Epithelial cell of prostate (primary cell): ENCODE data around the gene MXRA5.
"Not testable (repeated sequence)": the region's sequence is repeated elsewhere in the genome, so short reads cannot be mapped to it uniquely, and the experiment has no call there.

Experiments
- DNase-seq: peaks from one replicate; pipeline ENCODE4 v3.0.0-alpha.2; 2011; ENCODE audit warnings: low read depth, low spot score
- H3K27ac ChIP-seq: fragments of 450-650 bp; 2 replicates; pipeline ENCODE4 v1.5.1; 2017; ENCODE audit warnings: mild to moderate bottlenecking

MXRA5 gene

GRCh38 chrX:3346501-3347259 lies at the start of gene MXRA5:
Gene MXRA5 (minus strand): TSS chrX:3346652. CDS start chrX:3343833, 2,819 bp downstream.
- no peak for DNase-seq
- no peak within 1 kb of the TSS for H3K27ac ChIP-seq

GRCh38 chrX:3393581-3394111 lies 47.2 kb upstream of the MXRA5 start:
- no peak overlapping the region for H3K27ac ChIP-seq
- DNase-seq: no peak

- no peak for DNase-seq
- no peak overlapping the region for H3K27ac ChIP-seq
Observed at GRCh38 chrX:3393178-3393577, 46.7 kb upstream of the MXRA5 start.

GRCh38 chrX:3388457-3388856 lies 42.0 kb upstream of the MXRA5 start:
- no peak for DNase-seq
- H3K27ac ChIP-seq: no peak overlapping the region

GRCh38 chrX:3384327-3384726 lies 37.9 kb upstream of the MXRA5 start:
- no peak overlapping the region for H3K27ac ChIP-seq
- no peak for DNase-seq

GRCh38 chrX:3380603-3381002 lies 34.2 kb upstream of the MXRA5 start:
- H3K27ac ChIP-seq: no peak overlapping the region
- DNase-seq: no peak

GRCh38 chrX:3379111-3379510 lies 32.7 kb upstream of the MXRA5 start:
- H3K27ac ChIP-seq: no peak overlapping the region
- no peak for DNase-seq

- H3K27ac ChIP-seq: no peak overlapping the region
- no peak for DNase-seq
Observed at GRCh38 chrX:3378156-3378555, 31.7 kb upstream of the MXRA5 start.

- no peak for DNase-seq
- no peak overlapping the region for H3K27ac ChIP-seq
Observed at GRCh38 chrX:3377560-3377959, 31.1 kb upstream of the MXRA5 start.

GRCh38 chrX:3375878-3376508 lies 29.5 kb upstream of the MXRA5 start:
- DNase-seq: not testable (repeated sequence)
- peak overlapping the region; percentile 10 for H3K27ac ChIP-seq

- DNase-seq: no peak
- H3K27ac ChIP-seq: no peak overlapping the region
Observed at GRCh38 chrX:3374108-3374800, 27.8 kb upstream of the MXRA5 start.

- H3K27ac ChIP-seq: peak overlapping the region; percentile 50
- DNase-seq: no peak
Observed at GRCh38 chrX:3371163-3371562, 24.7 kb upstream of the MXRA5 start.

GRCh38 chrX:3370656-3371055 lies 24.2 kb upstream of the MXRA5 start:
- peak overlapping the region; percentile 50 for H3K27ac ChIP-seq
- DNase-seq: no peak

GRCh38 chrX:3362956-3363355 lies 16.5 kb upstream of the MXRA5 start:
- DNase-seq: no peak
- no peak overlapping the region for H3K27ac ChIP-seq

GRCh38 chrX:3360881-3361280 lies 14.4 kb upstream of the MXRA5 start:
- no peak for DNase-seq
- no peak overlapping the region for H3K27ac ChIP-seq

- not testable (repeated sequence) for DNase-seq, H3K27ac ChIP-seq
Observed at GRCh38 chrX:3352741-3353140, 6.3 kb upstream of the MXRA5 start.

GRCh38 chrX:3351276-3351675 lies 4.8 kb upstream of the MXRA5 start:
- no peak overlapping the region for H3K27ac ChIP-seq
- DNase-seq: no peak

GRCh38 chrX:3348191-3348590 lies 1.7 kb upstream of the MXRA5 start:
- no peak for DNase-seq
- H3K27ac ChIP-seq: no peak overlapping the region

GRCh38 chrX:3345281-3346191 lies 916 bp downstream of the MXRA5 start:
- no peak for DNase-seq

GRCh38 chrX:3343569-3343968 lies 2.9 kb downstream of the MXRA5 start:
- DNase-seq, H3K27ac ChIP-seq: not testable (repeated sequence)

More at GRCh38 chrX:3345281-3346191, 916 bp downstream of the MXRA5 start:
- H3K27ac ChIP-seq: no peak overlapping the region
